ENCODE results near the gene CCNI2.

CCNI2 gene, protein sequence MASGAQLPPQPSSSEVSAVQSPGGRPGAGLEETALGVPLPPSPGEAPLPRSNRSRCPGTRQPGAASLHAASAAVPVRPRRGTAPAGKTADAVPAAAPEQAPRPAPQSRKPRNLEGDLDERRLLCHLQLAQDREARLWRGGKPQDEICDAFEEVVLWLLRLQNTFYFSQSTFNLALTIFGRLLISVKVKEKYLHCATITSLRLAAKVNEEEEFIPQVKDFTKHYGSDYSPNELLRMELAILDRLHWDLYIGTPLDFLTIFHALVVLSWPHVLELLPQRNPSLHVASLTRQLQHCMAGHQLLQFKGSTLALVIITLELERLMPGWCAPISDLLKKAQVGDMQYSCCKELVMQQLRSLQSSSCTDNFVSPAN

DNA sequence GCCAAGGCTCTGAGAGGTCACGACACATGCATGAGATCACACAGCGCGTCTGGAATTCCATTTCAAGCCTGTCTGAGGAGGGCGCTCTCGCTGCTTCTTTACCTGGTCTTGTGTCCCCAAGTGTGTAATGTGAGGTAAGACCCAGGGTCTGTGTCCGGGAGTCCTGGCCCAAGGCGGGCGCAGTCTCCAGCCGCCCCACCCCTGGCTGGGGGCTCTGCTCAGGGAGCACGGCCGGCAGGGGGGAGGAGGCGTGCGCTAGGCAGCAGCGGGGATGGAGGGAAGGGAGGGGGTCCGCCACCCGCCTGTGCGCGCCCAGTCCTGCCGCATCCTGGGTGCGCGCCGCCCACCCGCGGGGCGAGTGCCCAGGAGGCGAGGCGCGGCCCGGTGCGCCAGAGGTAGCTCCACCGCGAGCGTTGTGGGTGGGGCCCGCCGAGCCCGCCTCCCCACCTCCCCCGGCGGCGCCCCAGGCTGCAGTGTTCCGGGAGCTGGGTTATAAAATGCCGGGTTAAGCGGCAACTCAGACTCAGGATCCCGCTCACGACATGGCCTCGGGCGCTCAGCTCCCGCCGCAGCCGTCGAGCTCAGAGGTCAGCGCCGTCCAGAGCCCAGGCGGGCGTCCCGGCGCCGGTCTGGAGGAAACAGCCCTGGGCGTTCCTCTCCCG, at the start of gene CCNI2:
Gene CCNI2 (plus strand): TSS at position 473 of the 662 bp plus-strand sequence. CDS start 70 bp downstream, at position 543.
- DNase-seq (ENCODE audit: low read depth, low spot score) = no peak

DNA sequence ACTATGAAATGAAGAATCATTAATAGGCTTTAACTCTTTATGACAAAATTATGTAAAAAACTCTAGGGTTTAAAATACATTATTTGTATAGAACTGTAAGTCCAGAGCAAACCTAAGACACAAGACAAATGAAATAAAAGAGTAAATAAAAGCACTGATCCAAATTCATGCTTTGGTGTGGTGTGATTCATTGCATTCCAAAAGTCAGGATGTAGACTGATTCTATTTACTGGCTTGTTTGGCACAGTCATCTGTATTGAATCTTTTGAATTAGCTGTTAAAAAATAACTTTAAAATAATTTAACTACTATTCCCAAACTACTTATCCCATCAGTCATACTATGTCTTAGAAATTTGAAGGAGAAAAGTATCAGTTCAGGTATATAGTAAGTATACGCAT, 42.4 kb upstream of the CCNI2 start:
- no peak for DNase-seq (ENCODE audit: low read depth, low spot score)

DNA sequence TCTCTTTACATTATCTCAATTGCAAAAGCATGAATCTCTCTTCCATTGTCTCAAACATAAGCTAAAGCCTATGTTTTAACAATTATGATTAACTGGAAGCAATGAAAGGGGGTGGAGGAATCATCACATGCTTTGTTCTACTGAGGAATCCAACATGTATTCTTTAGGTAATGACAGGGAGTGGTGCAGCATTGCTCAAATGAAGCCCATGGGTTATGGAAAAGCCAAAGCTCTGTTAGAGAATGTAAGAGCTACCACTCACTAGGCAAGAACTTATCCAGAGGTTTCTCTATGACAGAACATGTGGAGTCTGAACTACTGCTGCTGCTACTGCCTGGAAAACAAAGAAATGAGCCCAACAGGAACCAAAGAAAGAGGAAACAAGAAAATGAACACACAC, 38.6 kb upstream of the CCNI2 start:
- DNase-seq (ENCODE audit: low read depth, low spot score) = no peak

DNA sequence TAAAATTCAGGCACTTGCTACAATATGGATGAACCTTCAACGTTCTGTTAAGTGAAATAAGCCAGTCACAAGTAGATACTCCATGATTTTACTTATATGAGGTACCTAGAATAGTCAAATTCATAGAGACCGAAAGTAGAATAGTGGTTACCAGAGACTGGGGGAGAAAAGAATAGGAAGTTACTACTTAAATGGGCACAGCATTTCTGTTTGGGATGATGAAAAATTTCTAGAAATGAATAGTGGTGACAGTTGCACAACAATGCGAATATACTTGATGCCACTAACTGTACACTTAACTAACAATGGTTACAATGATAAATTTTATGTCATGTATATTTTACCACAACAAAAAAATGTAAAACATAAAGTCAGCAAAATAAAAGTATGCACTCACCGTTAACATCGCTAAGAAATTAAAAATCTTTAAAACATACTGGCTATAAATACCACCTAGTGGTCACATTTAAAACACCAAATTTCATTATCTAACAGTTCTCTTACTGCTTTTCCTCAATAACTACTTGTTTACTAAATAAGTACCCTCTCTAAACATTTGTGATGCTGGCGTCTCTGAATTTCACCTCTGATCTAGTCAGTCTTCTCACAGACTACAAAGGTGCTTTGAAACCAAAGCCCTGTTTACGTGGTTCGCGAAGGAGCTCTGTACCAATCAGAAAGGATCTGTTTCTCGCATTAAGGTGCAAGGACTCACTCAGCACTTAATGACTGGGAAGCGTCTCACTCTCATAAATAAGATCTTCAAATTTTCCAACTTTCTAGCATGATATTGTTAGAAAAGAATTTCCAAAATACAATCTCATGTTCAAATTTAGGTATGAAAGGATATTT, 32.5 kb upstream of the CCNI2 start:
- no peak for DNase-seq (ENCODE audit: low read depth, low spot score)

DNA sequence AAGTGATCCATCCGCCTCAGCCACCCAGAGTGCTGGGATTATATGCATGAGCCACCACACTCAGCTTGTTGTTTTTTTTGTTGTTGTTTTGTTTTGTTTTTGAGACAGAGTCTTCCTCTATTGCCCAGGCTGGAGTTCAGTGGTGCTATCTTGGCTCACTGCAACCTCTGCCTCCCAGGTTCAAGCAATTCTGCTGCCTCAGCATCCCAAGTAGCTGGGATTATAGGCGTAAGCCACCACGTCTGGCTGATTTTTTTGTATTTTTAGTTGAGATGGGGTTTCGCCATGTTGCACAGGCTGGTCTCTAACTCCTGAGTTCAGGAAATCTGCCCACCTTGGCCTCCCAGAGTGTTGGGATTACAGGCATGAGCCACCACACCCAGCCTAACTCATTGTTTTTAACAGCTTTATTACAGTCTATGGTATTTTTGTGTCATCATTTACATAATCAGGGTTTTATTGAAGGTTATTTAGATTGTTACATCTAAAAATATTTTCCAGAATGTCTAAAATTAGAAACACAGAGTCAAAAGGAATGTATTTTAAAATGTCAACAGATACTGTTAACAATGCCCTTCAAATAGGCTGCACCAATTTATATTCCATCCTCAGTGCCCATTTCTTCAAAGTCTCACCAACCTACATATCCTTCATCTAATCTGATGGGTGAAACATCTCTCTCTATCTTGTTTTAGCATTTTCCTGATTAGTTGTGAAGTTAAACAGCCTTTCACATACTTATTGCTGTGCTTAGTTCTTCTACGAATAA, 28.5 kb upstream of the CCNI2 start:
- DNase-seq (ENCODE audit: low read depth, low spot score) = no peak

DNA sequence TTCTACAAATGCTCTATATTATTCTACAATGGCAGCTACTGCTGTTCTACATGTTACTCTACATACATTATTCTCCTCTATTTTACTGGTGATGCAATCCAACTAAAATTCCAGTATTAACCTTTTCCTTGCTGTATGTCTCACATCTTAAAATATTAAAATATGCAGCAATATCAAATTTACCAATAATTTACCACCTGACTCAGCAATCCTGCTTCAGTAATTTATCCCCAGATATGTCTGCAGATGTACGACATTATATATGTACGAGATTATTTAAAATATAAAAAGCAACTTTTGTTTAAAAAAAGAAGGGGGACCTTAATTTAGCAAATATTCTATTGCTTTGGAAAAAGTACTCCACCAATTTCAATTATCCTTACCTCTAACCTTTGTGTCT, 21.5 kb upstream of the CCNI2 start:
- DNase-seq (ENCODE audit: low read depth, low spot score) = no peak

DNA sequence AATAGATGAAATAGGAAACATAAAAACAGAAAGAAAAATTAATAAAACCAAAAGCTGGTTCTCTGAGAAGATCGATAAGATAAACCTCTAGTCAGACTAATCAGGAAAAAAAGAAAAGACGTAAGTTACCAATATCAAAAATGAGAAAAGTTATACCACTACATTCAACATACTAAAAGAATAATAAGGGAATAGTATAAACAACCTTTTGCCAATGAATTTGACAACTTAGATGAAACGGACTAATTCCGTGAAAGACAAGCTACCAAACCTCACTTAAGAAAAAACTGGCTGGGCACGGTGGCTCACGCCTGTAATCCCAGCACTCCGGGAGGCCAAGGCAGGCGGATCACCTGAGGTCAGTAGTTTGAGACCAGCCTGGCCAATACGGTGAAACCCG, 17.3 kb upstream of the CCNI2 start:
- DNase-seq (ENCODE audit: low read depth, low spot score) = no peak

DNA sequence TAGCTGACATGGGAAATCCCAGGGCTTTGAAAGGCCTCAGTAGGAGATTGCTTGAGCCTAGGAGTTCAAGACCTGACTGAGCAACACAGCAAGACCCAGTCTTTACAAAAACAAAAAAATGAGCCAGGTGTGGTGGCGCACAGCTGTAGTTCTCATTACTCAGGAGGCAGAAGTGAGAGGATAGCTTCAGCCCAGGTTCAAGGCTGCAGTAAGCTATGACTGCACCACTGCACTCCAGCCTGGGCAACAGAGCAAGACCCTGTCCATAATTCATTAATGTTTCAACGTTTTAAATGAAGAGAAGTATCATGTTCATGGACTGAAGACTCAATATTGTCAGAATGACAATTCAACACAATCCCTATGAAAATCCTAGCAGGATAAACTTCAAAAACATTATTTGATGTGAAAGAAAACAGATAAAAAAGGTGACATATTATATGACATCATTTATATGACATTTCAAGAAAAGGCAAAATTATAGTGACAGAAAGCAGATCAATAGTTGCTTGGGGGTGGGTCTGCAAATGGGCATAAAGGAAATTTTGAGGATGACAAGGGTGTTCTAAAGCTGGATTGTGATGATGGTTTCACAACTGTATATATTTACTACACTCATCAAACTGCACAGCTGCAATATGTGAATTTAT, 13.6 kb upstream of the CCNI2 start:
- DNase-seq (ENCODE audit: low read depth, low spot score) = no peak

DNA sequence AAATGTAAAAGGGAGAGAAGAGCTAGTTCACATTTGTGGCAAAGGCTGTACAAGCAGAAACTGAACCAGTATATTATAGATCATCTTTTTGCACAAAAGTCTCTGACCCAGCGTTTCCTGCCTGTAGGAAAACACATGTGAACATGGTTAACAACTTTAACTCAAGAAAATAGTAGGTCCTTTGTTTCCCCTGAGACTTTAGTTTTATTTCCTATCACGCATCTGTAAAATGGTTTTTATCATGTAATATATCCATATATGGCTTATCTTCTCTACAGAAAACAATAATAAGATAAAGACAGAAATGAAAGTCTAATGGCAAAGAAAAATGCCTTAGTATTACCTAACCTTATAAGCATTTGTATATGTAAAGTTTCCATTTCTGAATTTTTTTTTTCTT, 12.5 kb upstream of the CCNI2 start:
- DNase-seq (ENCODE audit: low read depth, low spot score) = no peak

DNA sequence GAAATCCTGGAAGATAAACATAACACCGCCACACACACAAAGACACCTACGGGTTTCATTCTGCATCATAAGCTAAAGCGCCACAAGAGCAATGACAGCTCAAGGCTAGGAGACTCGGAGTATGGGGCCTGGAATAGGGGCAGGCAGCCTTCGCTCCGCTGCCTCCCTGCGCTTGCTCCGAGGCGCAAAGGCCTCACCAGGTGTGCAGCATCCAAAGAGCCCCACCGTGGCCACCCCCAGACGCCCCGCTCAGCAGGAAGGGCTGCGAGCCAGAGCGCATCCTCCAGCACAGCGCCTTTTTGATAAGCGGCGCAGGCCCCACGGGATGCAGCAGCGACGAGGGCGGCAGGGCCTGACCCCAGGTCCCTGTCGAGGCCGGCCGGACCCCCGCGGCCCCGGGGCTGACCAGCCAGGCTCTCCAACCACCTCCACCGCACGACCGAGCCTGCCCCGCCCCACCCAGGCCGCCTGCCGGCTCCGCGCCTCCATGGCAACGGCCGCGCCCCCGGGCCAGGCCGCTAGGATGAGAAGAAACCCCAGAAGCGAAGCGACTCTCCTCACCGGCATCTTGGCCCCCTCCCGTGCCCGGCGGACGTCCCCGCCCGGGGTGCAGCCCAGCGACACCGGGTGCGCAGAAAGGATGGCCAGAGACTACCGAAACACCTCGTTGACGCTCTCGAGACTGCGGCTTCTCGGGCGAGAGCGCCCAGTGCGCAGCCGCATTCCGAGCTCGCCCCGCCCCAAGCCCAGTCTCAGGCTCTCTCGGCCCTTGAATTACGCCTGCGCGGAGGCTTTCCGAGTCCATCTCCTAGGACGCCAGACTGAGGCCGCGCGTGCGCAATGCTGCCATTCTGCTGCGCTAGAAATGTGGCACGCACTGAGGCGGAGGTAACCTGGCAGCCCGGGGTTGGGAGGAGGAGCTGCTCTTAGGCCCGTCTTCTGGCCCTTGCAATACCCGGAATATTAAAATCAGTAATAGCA, 10.1 kb upstream of the CCNI2 start, which contains the start of gene KIF3A:
Gene KIF3A (minus strand): TSS at position 694 of the 981 bp plus-strand sequence. CDS start 127 bp downstream, at position 567.
- peak; percentile 83 for DNase-seq (ENCODE audit: low read depth, low spot score)

DNA sequence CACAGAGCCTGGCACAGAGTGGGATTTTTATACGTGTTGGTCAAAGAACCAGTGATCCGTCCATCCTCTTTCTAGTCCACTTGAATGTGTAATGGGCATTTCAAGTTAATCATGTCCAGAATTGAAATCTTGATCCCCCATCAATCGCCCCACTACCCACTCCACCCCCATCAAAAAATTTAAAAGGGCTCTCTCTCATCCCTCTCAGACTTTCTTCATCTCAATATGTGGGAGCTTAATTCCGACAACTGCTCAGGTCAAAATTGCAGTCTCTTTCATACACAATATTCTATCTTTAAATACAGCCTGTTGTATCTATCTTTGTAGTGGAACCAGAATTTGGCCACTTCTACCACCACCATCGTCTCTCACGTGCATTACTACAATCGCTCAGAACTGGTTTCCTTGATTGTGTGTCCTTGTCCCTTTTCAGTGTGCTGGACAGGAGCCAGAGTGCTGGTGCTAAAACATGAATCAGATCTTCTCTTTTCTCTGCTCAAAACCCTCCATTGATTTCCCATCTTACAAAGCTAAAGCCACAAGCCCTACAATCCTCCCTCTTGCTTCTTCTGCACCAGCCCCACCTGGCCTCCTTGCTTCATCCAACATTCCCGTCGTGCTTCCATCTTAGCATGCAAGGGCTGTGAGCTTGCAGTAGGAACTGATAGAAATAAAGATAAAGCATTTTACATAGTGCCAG, 9.1 kb upstream of the CCNI2 start:
- no peak for DNase-seq (ENCODE audit: low read depth, low spot score)

DNA sequence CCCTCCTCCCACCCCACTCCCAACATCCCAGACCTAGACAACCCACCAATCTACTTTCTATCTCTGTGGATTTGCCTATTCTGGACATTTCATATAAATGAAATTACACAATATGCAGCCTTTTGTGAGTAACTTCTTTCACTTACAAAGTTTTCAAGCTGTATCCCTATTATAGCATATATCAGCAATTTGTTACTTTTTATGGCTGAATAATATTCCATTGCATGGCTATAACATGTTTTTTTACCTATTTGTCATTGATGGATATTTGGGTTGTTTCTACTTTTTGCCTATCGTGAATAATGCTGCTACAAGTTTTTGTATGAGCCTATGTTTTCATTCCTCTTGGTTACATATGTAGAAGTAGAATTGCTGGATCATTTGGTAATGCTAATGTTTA, 8.0 kb upstream of the CCNI2 start:
- no peak for DNase-seq (ENCODE audit: low read depth, low spot score)

DNA sequence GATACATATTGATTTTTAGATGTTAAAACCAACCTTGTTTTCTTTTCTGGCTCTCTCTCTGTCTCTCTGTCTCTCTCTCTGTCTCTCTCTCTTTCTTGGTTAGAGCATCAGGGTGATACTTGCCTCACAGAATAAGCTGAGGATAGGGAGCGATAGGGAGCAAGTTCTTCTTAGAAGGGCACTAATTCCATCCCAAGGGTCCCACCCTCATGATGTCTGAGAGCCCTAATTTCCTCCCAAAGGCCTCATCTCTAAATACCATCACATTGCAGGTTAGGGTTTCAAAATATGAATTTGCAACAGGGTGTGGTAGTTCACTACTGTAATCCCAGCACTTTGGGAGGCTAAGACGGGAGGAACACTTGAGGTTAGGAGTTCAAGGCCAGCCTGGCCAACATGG, 5.1 kb upstream of the CCNI2 start:
- DNase-seq (ENCODE audit: low read depth, low spot score) = no peak

DNA sequence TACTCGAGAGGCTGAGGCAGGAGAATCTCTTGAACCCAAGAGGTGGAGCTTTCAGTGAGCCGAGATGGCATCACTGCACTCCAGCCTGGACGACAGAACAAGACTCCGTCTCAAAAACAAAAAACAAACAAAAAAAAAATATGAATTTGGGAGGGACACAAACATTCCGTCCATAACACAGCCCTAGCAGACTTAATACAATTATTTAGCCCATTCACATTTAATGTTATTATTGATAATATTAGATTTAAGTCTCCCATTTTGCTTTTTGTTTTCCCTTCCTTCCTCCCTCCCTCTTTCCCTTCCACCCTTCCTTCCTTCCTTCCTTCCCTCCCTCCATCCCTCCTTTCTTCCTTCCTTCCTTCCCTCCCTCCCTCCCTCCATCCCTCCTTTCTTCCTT, 4.6 kb upstream of the CCNI2 start:
- no peak for DNase-seq (ENCODE audit: low read depth, low spot score)

DNA sequence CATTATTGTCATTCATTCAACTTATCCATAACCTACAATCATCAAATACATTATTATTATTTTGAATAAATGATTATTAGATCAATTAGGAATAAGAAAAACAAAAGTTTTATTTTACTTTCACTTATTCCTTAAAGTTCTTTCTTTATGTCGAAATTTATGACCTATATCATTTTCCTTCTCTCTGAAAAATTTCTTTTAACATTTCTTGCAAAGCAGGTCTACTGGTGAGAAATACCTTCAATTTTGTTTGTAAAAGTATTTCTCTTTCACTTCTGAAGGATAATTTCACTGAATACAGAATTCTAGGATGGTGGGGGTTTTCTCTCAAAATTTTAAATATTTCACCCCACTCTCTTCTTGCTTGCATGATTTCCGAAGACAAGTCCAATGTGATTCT, 2.6 kb upstream of the CCNI2 start:
- DNase-seq (ENCODE audit: low read depth, low spot score) = no peak

DNA sequence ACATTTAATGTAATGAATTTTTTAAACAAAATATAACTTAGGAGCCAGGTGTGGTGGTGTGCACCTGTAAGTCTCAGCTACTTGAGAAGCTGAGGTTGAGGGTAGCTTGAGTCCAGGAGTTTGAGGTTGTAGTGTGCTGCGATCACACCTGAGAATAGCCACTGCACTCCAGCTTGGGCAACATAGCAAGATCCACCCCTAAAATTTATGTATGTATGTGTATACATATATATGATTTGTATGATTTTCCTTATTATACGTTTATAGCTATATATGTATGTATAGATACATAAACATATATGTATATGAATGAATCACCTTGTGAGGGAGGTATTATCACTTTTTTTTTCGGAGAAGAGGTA, 653 bp upstream of the CCNI2 start:
- DNase-seq (ENCODE audit: low read depth, low spot score) = no peak

DNA sequence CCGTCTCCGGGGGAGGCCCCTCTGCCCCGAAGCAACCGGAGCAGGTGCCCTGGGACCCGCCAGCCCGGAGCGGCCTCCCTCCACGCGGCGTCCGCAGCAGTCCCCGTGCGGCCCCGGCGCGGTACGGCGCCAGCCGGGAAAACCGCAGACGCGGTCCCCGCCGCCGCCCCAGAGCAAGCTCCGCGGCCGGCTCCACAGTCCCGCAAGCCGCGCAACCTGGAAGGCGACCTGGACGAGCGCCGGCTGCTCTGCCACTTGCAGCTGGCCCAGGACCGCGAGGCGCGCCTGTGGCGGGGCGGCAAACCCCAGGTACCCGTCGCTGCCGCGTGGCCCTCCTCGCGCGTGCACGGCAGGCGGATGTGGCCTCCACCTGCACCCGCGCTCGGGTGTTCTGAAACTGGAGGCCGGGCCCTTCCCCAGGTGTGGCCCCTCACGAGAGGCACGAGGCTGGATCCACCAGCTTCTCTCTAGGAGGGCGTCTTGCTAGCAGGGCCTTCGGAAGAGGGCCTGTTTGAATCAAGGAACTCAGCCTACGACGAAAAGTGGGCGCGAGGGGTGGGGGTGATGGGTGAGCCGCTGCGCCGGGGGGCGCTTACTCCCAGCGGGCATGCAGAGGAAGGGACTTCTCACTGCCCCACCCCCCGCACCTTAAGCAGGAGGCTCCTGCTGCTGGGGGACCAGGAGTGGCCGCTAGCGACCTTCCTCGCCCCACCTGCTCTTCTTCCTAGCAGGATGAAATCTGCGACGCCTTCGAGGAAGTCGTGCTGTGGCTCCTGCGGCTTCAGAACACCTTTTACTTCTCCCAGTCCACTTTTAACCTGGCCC, 602 bp downstream of the CCNI2 start:
- DNase-seq (ENCODE audit: low read depth, low spot score) = no peak

DNA sequence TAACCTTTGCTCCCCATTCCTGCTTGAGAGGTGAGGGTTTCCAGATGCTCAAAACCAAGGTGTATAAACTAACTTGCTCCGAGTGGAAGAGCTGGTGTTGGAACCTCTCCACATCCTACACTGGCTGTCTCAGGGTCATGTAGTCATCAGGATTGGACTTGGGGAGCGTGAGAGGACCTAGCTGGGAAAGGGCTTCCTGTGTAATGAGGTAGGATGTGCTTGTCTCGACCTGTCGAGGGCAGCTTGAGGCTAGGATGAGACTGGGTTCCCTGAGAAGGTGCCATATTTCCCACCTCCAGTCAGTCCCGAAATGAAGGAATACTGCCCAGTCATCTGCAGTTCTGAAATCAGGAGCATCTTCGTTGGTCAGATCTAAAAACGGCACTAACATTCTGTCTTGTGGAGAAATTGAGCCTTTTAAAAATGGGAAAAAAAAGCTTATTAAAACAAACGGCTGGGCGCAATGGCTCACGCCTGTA, 1.3 kb downstream of the CCNI2 start:
- DNase-seq (ENCODE audit: low read depth, low spot score) = no peak

All from smooth muscle cell of the brain vasculature (primary cell).